Stimulated activated CD4-positive, alpha-beta T cell treated with anti-CD3 and anti-CD28 coated beads, Interleukin-1b, Interleukin-23, amount 100 ng/mL, for 4 hours (primary cell): ENCODE data around the gene MEP1A.
"Not testable (repeated sequence)": the region's sequence is repeated elsewhere in the genome, so short reads cannot be mapped to it uniquely, and the experiment has no call there.

ENCODE experiments used
- DNase-seq, 2 donors: peaks; one replicate each; pipeline ENCODE4 v3.0.0-alpha.2; 2020; ENCODE audit warnings: low read depth in 2 of 2

Gene MEP1A

GRCh38 chr6:46834257-46834916, 41.2 kb downstream of the MEP1A start:
- DNase-seq, result not testable (repeated sequence)

GRCh38 chr6:46834991-46835390, 41.8 kb downstream of the MEP1A start:
- DNase-seq, result not testable (repeated sequence)

GRCh38 chr6:46838033-46838432, 44.8 kb downstream of the MEP1A start:
- DNase-seq, result no peak

- DNase-seq, result not testable (repeated sequence)
Observed at GRCh38 chr6:46842252-46842846, 49.2 kb downstream of the MEP1A start.

- no peak for DNase-seq
Observed at GRCh38 chr6:46845126-46845525, 51.9 kb downstream of the MEP1A start.

GRCh38 chr6:46848684-46849360, 55.6 kb downstream of the MEP1A start:
- peak; percentile 28 to 58 for DNase-seq

- no peak for DNase-seq
Observed at GRCh38 chr6:46849361-46849690, 56.1 kb downstream of the MEP1A start.

GRCh38 chr6:46850792-46851191, 57.6 kb downstream of the MEP1A start:
- DNase-seq, result no peak

GRCh38 chr6:46851576-46851975, 58.4 kb downstream of the MEP1A start:
- not testable (repeated sequence) for DNase-seq

GRCh38 chr6:46855966-46856365, 62.8 kb downstream of the MEP1A start:
- peak in 1 of 2 donors; percentile 2 for DNase-seq

- DNase-seq, result no peak
Observed at GRCh38 chr6:46862381-46862780, 69.2 kb downstream of the MEP1A start.

GRCh38 chr6:46863791-46864190, 70.6 kb downstream of the MEP1A start:
- DNase-seq, result no peak

GRCh38 chr6:46865221-46865620, 72.0 kb downstream of the MEP1A start:
- no peak for DNase-seq

GRCh38 chr6:46867411-46867810, 74.2 kb downstream of the MEP1A start:
- no peak for DNase-seq

- DNase-seq, result no peak
Observed at GRCh38 chr6:46876126-46876525, 82.9 kb downstream of the MEP1A start.

- no peak for DNase-seq
Observed at GRCh38 chr6:46879003-46879402, 85.8 kb downstream of the MEP1A start.

GRCh38 chr6:46882645-46883044, 89.5 kb downstream of the MEP1A start:
- DNase-seq, result no peak

GRCh38 chr6:46888031-46888430, 94.8 kb downstream of the MEP1A start:
- no peak for DNase-seq

- DNase-seq, result no peak
Observed at GRCh38 chr6:46888578-46888977, 95.4 kb downstream of the MEP1A start.
